Measurements from ENCODE around the gene MCF2L2.
"Not testable (repeated sequence)": the region's sequence is repeated elsewhere in the genome, so short reads cannot be mapped to it uniquely, and the experiment has no call there.

MCF2L2 gene

GRCh38 chr3:183468424-183468823, 40.0 kb upstream of the MCF2L2 start:
- no peak for TF ChIP-seq CTCF (IDR thresholded peaks at IDR 0.05; ENCODE audit: control extremely low read depth, extremely low read depth, low read depth, missing control alignments)
- DNase-seq (ENCODE audit: extremely low spot score), result no peak
- ChIA-PET POLR2A (no interaction called here), CTCF (interaction anchor here (0.7 to 2.8 kb wide), 19 partner anchors 11 to 416 kb away, joined by 3 to 27 read pairs (median 4); partner anchors contain the start of gene PARL)

- no peak for TF ChIP-seq CTCF (IDR thresholded peaks at IDR 0.05; ENCODE audit: control extremely low read depth, extremely low read depth, low read depth, missing control alignments)
Observed at GRCh38 chr3:183466575-183466974, 38.2 kb upstream of the MCF2L2 start.

DNA sequence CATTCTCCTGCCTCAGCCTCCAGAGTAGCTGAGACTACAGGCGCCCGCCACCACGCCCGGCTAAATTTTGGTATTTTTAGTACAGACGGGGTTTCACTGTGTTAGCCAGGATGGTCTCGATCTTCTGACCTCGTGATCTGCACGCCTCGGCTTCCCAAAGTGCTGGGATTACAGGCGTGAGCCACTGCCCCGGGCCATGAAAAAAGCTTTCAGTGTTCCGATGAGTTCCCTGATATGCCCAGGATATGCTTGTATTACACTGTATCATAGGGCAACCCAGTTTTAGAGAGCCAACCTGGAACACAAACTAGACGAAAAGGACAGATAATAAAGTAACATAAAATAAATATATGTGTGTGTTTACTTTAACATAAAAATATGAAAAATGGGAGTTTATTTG, 37.3 kb upstream of the MCF2L2 start:
- CTCF ChIA-PET; DNase-seq (ENCODE audit: extremely low spot score); POLR2A ChIA-PET: not testable (repeated sequence)

More at GRCh38 chr3:183466575-183466974, 38.2 kb upstream of the MCF2L2 start:
- ChIA-PET POLR2A (no interaction called here), CTCF (interaction anchor here (1.2 kb wide), 1 partner anchor 94 kb away, joined by 3 read pairs; no protein-coding TSS in a partner anchor)
- DNase-seq (ENCODE audit: extremely low spot score), result no peak

GRCh38 chr3:183464480-183464879, 36.1 kb upstream of the MCF2L2 start:
- no peak for DNase-seq (ENCODE audit: extremely low spot score)
- CTCF ChIA-PET, result interaction anchor here (1.0 to 1.9 kb wide), 5 partner anchors 8 to 302 kb away, joined by 3 to 7 read pairs (median 5); no protein-coding TSS in a partner anchor
- TF ChIP-seq CTCF (IDR thresholded peaks at IDR 0.05; ENCODE audit: control extremely low read depth, extremely low read depth, low read depth, missing control alignments), result no peak
- POLR2A ChIA-PET, result no interaction called here

DNA sequence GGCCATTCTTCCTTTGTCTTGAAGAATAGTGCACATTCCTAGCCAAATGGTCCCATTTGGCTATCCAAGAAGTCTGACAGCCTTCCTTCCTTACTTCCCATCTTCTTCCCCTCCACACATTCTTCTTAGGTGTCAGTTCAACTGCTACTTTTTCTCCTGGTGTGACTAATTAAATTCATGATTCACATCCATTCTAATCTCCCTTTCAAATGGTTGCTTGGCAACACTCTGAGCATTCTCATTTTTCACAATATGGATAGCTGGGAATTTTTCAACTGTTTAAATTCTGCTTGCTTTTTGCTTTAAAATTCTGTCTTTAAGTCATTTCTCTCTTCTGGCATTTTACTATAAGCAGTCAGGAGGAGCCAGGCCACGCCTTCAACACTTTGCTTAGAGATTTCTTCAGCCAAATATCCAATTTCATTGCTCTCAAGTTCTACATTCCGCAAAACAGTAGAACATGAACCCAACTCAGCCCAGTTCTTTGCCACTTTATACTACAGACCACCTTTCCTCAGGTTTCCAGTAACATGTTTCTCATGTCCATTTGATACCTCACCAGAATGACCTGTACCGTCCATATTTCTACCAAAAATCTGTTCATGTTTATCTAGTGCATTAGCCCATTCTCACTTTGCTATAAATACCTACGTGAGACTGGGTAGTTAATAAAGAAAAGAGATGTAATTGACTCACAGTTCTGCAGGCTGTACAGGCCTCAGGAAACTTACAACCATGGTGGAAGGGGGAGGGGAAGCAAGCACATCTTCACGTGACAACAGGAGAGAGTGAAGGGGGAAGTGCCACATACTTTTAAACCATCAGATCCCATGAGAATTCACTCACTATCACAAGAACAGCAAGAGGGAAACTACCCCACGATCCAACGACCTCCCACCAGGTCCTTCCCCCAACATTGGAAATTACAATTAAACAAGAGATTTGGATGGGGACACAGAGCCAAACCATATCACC, 31.9 kb upstream of the MCF2L2 start:
- CTCF ChIA-PET, result interaction anchor here (1.0 to 1.4 kb wide), 2 partner anchors 15 to 22 kb away, joined by 3 read pairs; no protein-coding TSS in a partner anchor
- POLR2A ChIA-PET, result no interaction called here
- no peak for TF ChIP-seq CTCF (IDR thresholded peaks at IDR 0.05; ENCODE audit: control extremely low read depth, extremely low read depth, low read depth, missing control alignments)
- no peak for DNase-seq (ENCODE audit: extremely low spot score)

DNA sequence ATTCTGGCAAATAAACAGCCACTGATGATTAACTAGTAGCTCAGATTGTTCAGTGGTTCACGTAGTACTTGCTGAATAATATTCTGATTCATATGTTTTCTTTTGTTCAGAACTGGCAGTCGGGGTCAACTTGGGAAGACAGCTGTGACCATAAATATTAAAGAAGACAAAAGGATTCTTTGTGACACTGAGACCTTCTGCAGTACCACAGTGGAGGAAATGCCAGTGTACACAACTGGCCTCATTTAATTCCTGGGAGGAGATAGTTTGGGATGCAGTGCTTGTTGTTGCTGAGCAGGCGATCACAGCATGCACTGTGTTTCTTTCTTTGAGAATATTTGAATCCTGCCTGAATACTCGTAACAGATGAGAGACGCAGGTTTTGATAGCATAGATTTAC, 26.7 kb upstream of the MCF2L2 start:
- CTCF ChIA-PET, result interaction anchor here (1.3 to 1.4 kb wide), 3 partner anchors 9 to 14 kb away, joined by 3 read pairs; no protein-coding TSS in a partner anchor
- TF ChIP-seq CTCF (IDR thresholded peaks at IDR 0.05; ENCODE audit: control extremely low read depth, extremely low read depth, low read depth, missing control alignments), result no peak
- DNase-seq (ENCODE audit: extremely low spot score), result no peak

DNA sequence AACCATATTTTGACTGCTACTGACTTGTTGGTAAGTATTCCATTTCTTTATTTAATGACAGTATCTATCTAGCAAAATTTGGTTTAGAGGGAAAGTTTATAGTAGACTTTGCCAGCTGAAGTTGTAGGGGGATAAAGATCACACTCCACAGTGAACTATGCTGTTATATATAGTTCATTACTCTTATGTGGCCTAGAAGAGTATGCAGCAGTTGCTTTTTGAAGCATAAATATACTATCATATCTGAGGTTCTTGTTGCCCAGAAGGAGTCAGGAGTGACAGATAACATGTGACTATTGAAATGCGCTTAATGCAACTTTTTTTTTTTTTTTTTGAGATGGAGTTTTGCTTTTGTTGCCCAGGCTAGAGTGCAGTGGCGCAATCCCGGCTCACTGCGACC, 25.6 kb upstream of the MCF2L2 start:
- POLR2A ChIA-PET, result no interaction called here
- no peak for DNase-seq (ENCODE audit: extremely low spot score)
- CTCF ChIA-PET, result no interaction called here
- no peak for TF ChIP-seq CTCF (IDR thresholded peaks at IDR 0.05; ENCODE audit: control extremely low read depth, extremely low read depth, low read depth, missing control alignments)

More for the DNA sequence above, 26.7 kb upstream of the MCF2L2 start:
- POLR2A ChIA-PET, result no interaction called here
